Neural cell (in vitro differentiated cells): ENCODE measurements around the gene CFAP92.

Source experiments
- EP300 ChIP-seq: fragments of 450-650 bp; conservative IDR thresholded peaks from 2 replicates; pipeline ENCODE4 v1.6.1; 2014; ENCODE audit warnings: antibody characterized with exemption, mild to moderate bottlenecking, moderate library complexity; ENCODE audit not compliant: poor library complexity, severe bottlenecking
- EZH2 ChIP-seq: fragments of 200-600, 300-800 bp; shearing (Covaris generic), sonication (generic); IDR thresholded peaks from 2 replicates; pipeline ENCODE4 v1.6.1; 2014; ENCODE audit warnings: antibody characterized with exemption, low read length, borderline replicate concordance, mild to moderate bottlenecking; ENCODE audit not compliant: insufficient read depth, poor library complexity, severe bottlenecking
- MXI1 ChIP-seq: fragments of 450-650 bp; conservative IDR thresholded peaks from 2 replicates; pipeline ENCODE4 v1.6.1; 2014; ENCODE audit warnings: antibody characterized with exemption, mild to moderate bottlenecking; ENCODE audit not compliant: poor library complexity, severe bottlenecking
- POLR2AphosphoS5 ChIP-seq: IDR thresholded peaks from 2 replicates; pipeline ENCODE4 v1.6.1; 2012
- RAD21 ChIP-seq: fragments of 450-650 bp; conservative IDR thresholded peaks from 2 replicates; pipeline ENCODE4 v1.6.1; 2014; ENCODE audit warnings: antibody characterized with exemption, mild to moderate bottlenecking, moderate library complexity
- REST ChIP-seq: IDR thresholded peaks from 2 replicates; pipeline ENCODE4 v1.6.1; 2012; ENCODE audit warnings: borderline replicate concordance
- TAF1 ChIP-seq: IDR thresholded peaks from 2 replicates; pipeline ENCODE4 v1.6.1; 2012; ENCODE audit warnings: low read depth
- TF ChIP-seq, protein P1 (sequence below): fragments of 450-650 bp; IDR thresholded peaks from 2 replicates; pipeline ENCODE4 v1.5.1; 2014; ENCODE audit warnings: antibody characterized with exemption, mild to moderate bottlenecking, moderate library complexity; ENCODE audit not compliant: poor library complexity, severe bottlenecking

DNA sequence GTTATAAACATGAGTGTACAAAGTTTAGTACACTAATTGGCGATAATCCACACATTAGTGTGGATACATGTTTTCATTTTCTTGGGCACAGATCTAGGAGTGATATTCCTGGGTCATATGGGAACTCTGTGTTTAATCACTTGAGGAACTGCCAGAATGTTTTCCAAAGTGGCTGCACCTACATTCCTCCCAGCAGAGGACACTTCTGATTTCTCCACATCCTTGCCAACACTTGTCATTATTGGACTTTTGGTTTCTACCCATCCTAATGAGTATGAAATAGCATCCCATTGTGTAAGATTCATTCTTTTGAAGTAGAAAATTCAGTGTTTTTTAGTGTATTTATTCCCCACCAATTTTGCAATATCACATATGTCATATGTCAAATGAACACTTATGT is 53.6 kb downstream of the CFAP92 start:
- TF ChIP-seq, protein P1, sequence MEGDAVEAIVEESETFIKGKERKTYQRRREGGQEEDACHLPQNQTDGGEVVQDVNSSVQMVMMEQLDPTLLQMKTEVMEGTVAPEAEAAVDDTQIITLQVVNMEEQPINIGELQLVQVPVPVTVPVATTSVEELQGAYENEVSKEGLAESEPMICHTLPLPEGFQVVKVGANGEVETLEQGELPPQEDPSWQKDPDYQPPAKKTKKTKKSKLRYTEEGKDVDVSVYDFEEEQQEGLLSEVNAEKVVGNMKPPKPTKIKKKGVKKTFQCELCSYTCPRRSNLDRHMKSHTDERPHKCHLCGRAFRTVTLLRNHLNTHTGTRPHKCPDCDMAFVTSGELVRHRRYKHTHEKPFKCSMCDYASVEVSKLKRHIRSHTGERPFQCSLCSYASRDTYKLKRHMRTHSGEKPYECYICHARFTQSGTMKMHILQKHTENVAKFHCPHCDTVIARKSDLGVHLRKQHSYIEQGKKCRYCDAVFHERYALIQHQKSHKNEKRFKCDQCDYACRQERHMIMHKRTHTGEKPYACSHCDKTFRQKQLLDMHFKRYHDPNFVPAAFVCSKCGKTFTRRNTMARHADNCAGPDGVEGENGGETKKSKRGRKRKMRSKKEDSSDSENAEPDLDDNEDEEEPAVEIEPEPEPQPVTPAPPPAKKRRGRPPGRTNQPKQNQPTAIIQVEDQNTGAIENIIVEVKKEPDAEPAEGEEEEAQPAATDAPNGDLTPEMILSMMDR = no peak
- no peak for TF ChIP-seq POLR2AphosphoS5
- TF ChIP-seq EZH2 = no peak
- TF ChIP-seq EP300 = no peak
- no peak for TF ChIP-seq REST
- no peak for TF ChIP-seq RAD21
- TF ChIP-seq MXI1 = no peak
- no peak for TF ChIP-seq TAF1
